ENCODE data around the gene RNF227. TPM values are rescaled to one million over a fixed set of nuclear protein-coding genes. Genes with fewer than 3 reads are reported as not detected.

RNF227 gene
- total RNA-seq, 1 experiment from 2014 or later: 5.7 TPM

DNA sequence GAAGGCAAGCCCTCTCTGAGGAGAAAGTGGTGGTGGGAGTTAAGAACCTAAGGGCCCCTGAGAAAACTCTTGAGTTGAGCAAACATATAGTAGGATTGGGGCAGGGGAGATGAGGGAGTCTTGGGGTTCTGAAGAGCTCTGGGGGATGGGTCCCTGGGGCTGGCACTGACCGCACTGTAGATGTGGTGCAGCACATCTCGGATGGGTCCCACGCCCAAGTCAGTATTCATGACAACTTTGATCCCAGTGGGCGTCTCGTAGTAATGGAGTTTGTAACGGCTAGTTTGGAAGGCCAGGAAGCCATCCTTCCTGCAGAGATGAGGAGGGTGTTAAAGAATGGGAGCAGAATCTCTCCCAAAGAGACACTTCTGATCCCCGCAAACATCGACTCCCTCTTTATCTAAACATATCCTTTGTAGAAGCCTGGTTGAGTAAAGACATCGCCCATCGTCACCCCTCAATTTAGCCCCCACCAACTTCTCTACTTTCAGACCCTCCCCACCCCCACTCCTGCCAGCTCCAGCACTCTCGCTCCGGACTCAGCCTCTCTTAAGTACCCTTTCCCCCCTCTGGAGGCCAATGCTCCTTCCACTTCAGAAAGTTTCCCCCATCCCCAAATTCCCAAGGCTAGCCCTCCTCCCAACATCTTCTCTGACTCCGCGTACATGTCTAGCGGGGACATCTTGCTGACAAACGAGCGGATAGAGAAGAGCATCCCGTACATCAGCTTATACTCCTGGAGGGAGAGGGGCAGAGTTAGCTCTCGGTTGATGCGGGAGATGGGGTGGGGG is 14.9 kb upstream of the RNF227 start:
- DNase-seq (ENCODE audit: extremely low read depth, low read depth): no peak

DNA sequence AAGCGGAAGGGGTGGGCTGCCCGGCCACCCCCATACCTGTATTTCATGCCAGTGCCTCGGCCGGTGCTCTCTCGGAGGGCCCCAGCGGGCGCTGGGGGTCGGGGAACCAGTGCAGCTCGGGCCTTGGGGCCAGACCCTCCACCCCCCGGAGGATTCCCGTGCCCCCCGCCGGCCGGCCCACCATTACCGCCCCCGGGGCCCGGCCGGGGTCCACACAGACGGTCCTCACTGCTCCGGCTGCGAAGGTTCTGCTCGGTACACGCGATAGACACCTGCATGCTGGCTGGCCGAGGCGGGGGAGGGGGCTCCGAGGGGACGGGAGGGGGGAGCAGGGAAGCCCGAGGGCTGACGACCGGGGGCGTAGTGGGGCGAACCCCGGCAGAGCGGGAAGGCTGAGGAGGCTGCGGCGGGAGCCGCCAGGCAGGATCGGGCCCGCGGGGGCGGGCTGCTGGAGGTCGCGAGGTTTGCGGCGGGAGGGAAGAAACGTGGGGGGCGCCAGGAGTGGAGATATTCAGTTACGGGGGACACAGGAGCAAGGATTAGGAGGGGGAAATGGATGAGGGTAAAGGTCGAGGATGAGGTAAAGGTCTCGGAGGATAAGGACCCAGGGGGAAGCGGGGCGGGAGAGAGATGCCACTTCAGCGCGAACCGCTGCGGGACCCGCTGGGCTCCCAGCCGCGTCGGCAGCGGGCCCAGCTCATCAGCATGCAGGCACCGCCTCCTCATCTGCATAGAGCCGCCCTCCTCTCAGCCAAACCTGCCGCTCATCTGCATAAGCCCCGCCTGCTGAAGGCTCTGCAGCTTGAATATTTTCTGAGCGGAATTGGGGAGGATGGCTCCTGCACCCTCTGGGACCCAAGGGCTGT is 13.3 kb upstream of the RNF227 start, which contains the start of gene KCNAB3:
Gene KCNAB3 (minus strand): TSS at position 699 of the 866 bp plus-strand sequence. CDS start 421 bp downstream, at position 278.
- DNase-seq (ENCODE audit: extremely low read depth, low read depth): no peak

DNA sequence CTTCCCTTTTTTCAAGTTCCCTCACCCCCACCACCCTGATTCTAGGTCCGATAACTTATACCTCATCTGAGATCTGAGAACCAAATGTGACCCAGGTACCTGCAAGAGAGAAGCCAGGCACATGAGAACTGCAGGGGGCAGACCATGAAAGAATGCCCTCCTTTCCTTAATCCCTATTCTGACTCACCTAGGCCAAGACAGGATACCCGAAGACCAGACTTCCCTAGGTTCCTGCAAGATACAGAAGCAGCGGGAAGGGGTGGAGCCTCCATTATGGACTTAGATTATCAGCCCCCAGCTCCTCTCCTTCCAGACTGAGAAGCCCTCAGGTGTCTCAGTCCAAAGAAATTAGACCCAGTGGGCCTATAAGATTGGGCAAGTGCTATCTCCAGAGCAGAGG is 11.5 kb upstream of the RNF227 start:
- DNase-seq (ENCODE audit: extremely low read depth, low read depth): no peak

DNA sequence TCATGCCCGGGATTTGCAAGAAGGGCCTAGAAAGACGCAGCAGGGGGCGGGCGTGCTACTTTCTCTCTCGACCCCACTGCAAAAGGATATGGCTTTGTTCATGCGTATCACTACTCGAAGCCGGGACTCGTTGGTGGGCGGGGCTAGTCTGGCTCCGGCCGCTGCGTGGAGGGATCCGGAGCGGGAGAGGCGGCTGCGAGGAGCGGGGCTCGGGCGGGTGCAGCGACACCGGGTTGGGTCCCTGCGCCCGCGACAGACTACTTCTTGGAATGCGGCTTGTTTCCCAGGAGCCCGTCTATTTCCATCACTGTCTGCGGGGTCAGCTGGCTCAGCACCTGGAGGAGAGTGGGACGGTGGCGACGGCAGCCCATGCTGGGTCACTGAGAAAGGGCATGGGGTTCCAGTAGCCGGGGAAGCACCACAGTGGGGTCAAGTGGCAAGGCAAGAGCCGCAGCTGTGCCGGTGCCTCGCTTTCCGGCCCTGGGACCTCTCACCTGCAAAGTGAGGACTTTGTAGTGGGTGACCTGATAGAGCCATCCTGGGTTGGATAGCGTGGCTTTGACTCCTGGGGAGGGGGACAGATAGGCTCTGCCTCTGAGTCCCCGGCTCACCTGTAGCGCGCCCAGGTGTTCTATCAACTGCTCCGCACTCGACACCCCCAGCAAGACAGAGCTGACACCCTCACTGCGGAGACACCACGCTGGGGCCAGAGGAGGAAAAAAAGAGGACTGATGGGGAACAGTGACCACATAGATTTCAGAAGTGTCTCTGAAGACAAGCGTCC is 6.9 kb upstream of the RNF227 start:
- DNase-seq (ENCODE audit: extremely low read depth, low read depth): peak; percentile 33

DNA sequence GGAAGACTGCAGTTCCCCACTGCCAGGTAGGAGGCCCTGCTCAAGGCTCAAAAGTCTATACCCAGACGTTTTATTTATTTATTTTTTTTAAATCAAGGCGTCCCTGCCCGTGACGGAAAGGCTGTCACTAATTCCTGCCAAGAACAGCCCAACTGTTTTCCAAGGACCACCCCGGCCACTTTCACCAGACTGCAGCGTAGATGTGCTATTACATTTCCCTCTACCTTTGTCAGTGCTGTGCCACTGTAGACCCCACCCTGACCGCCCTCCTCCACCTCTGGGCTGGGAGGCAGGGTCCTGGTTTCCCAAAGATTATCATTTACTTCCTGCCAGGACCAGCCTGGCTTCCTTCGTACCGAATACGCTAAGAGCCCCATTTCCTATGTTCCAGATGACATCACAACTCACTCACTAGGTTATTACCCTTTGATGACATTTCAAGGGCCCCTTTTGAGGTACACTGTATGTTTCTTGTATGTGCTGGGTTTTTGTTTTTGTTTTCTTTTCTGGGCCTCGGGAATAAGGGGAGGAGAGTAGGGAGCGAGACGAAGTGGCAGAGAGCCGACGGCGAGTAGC is 6.3 kb upstream of the RNF227 start:
- no peak for DNase-seq (ENCODE audit: extremely low read depth, low read depth)

DNA sequence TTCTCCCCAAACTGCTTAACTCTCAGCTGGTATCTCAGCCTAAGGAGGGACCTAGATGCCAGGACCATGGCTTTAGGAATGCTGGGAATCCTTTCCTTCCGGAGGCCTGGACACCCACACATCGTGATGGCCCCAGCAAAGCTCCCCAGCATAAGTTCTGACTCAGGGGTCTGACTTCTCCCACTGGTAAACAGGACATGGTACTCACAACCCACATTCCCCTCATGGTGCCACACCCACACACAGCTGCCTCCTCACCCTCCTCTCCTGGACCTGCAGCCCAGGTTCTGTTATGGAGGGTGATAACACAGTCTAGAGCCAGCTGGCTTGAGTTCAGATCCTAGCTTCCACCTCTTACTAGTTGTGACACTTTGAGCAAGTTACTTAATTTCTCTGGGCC is 719 bp upstream of the RNF227 start:
- no peak for DNase-seq (ENCODE audit: extremely low read depth, low read depth)

DNA sequence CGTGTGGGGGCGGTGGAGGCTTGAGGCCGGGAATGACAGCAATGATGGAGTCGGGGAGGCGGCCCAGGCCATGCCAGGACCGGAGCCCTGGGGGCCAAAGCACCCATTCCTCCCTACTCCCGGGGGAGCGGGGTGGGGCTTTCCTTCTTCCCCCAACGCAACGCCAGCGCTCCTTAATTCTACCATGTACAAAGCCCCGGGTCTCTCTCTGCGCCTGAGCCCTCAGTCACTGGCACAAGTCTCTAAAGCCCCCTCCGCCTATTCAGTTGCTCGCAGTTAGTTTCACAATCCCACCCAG is 245 bp upstream of the RNF227 start:
- no peak for DNase-seq (ENCODE audit: extremely low read depth, low read depth)

DNA sequence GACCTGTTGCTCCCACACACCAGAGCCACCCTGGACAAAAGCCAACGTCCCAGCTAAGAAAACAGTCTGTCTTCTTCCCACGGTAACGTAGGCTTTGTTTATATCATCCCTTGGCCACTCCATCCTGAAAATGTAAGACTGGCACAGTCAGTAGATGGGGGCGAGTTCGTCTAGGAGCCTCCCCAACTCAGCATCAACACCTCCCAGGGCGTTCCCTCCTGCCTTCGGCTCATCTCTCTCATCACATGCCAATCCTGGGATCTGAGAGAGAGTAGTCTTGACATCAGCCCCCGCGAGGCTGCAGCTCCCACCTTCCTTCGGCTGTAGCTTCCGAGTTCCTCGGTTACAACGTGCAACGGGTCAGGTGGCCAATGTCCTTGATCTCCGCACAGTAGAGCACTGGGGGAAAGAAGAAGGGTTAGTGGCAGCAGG is 894 bp downstream of the RNF227 start:
- DNase-seq (ENCODE audit: extremely low read depth, low read depth): no peak

DNA sequence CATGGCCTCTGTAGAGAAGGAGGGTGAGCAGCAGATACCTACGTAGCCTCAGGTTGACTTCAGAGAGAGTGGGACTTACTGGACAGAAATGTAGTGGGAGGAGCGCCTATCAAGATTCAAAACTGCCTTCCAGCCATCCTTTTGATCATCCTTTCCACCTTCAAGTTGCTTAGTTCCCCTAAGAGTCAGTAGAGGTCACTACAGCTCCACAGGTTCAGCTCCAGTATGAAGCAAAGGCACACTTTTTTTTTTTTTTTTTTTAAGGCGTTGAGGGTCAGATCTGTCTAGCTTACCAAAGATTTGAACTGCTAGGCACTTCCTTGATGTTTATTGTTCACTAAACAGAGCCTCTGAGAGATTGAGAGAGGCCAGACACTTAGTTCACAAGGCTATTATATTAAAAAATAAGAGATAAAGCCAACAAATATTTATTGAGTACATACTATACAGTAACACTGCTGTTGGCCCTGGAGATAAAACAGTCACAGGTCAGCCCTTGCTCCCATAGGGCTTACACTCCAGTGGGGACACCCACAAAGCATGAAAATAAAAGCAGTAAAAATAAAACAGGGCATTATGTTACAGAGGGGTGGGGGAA is 3.1 kb downstream of the RNF227 start:
- DNase-seq (ENCODE audit: extremely low read depth, low read depth): peak; percentile 81

DNA sequence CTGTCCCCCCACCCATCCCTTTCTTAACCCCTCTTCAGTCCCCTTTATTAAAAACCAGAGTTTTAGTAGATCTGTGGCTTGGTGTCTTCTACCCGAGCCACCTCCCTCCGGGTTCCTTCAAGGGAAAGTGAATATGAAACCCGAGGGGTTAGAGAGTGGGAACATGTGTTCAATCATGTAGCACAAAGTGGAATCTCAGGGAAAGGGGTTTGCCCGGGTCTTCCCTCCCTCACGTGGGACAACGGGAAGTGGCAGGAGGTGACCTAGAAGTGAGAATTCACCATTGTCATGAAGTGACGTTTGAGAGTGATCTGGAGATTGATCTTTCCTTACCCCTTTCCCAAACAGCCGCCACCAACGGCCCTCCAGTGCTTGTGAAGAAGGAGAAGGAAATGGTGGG is 5.0 kb downstream of the RNF227 start:
- DNase-seq (ENCODE audit: extremely low read depth, low read depth): no peak

DNA sequence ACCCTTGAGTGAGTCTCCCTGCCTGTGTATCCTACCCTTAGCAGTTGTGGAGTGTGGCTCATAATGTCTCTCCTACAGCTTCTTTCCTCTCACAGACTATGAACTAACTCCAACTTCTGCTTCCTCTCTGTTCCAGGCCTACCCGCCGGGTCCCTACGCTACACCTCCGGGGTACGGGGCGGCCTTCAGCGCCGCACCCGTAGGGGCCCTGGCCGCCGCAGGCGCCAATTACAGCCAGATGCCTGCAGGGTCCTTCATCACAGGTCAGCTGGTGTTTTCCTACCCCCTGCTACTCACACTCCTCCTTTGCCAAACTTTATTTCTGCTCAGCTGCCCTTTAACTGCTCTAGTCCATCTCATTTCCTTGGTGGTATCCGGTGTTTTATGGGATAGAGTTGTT is 5.4 kb downstream of the RNF227 start:
- DNase-seq (ENCODE audit: extremely low read depth, low read depth): no peak

DNA sequence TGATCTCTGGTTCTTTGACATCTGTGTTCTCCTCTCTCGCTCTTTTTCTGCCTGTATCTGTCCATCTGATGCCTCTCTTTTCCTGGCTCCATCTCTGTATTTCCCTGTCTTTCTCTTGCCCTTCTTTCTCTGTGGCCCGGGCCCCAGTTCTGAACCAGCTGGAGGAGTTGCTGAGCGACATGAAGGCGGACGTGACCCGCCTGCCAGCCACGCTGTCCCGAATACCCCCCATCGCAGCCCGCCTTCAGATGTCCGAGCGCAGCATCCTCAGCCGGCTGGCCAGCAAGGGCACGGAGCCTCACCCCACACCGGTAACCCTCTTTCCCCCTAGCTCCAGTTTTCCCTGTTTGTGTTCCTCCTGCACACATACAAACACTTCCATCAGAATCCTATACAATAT is 5.8 kb downstream of the RNF227 start:
- no peak for DNase-seq (ENCODE audit: extremely low read depth, low read depth)

DNA sequence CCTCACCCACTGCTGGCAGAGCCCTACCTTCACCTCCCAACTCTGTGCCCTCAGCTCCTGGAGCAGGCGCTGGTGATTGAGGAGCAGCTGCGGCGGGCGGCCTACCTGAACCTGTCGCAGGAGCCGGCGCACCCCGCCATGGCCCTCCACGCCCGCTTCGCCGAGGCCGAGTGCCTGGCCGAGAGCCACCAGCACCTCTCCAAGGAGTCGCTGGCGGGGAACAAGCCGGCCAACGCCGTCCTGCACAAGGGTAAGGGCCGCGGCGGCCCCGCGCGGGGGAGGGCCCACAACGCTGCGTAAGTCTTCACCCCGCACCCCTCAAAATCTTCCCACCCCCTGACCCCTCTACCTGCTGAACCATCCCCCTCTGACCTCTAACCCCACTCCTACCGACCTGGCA is 7.0 kb downstream of the RNF227 start:
- DNase-seq (ENCODE audit: extremely low read depth, low read depth): no peak

DNA sequence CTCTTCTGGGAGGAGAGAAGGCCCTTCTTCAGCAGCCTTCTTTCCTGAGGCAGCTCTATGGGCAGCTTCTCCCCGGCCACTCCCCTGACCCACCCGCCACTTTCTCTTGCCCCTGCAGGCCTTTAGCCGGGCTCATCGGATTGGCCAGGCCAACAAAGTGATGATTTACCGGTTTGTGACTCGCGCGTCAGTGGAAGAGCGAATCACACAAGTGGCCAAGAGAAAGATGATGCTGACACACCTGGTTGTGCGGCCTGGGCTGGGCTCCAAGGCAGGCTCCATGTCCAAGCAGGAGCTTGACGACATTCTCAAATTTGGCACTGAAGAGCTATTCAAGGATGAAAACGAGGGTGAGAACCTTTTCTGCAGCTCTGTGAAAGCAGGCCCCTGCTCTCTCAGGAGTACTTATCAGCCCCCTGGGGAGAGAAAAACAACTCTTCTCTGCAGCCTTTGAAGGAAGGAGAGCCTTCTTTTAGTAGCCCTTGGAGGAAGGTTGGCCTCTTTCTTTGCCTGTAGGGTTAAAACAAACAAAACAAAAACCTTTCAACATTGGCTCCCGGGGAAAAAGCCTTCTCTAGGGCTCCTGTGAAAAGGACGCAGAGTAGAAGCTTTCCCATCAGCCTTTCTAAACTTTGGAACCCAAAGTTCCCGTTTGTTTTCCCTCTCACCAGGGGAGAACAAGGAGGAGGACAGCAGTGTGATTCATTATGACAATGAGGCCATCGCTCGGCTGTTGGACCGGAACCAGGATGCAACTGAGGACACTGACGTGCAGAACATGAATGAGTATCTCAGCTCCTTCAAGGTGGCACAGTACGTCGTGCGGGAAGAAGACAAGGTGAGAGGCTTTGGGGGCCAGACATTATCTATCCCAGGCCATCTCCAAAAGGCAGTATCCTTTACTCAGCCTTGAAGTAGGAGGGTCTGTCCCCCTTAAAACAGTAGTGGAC is 12.7 kb downstream of the RNF227 start:
- DNase-seq (ENCODE audit: extremely low read depth, low read depth): no peak

DNA sequence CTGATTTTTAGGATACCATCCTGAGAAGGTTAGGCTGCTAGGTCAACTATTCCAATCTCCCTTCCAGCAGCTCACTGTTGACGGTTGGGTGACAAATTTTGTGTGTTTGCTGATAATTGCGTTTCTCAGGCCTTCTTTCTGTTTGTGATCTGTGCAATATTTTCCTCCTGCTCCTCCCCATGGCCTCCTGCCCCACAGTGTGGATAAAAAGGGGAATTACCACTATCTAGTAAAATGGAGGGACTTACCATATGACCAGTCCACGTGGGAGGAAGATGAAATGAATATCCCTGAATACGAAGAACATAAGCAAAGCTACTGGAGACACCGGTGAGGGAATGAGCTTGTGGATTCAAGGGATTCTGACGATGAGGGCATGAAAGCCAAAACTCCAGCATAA is 18.3 kb downstream of the RNF227 start:
- no peak for DNase-seq (ENCODE audit: extremely low read depth, low read depth)

DNA sequence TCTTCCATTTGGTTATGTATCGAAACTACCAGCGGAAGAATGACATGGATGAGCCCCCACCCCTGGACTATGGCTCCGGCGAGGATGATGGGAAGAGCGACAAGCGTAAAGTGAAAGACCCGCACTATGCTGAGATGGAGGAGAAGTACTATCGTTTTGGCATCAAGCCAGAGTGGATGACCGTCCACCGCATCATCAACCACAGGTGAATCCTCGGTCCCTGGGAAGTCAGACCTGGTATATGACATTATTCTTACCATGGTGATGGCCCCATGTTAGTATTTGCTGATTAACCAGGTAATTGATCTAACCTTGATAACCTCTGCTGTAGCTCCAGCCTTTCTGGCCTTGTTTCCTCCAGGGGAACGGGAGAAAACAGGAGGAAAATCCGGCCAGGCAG is 19.0 kb downstream of the RNF227 start:
- no peak for DNase-seq (ENCODE audit: extremely low read depth, low read depth)

DNA sequence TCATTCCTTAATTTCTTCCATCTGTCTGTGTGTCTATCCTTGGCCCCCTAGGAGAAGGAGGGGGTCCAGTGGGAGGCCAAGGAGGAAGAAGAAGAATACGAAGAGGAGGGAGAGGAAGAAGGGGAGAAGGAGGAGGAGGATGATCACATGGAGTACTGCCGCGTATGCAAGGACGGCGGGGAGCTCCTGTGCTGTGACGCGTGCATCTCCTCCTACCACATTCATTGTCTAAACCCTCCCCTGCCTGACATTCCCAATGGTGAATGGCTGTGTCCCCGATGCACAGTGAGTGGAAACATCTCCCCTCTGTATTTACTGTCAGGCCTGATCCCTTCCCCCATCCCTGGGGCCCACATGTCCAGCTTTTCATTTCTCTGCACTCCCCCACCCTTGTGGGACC is 21.2 kb downstream of the RNF227 start:
- no peak for DNase-seq (ENCODE audit: extremely low read depth, low read depth)

DNA sequence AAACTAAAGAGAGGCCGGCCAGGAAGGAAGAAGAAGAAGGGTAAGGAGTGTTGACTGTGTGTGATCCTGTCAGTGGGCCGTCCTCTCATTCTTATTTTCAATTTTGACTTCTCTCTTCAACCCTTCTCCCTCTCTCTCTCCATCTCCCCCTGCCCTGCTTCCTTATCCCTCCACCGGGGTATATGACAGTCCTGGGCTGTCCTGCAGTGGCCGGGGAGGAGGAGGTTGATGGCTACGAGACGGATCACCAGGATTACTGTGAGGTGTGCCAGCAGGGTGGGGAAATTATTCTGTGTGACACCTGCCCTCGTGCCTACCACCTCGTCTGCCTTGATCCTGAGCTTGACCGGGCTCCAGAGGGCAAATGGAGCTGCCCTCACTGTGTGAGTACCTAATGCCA is 21.9 kb downstream of the RNF227 start:
- DNase-seq (ENCODE audit: extremely low read depth, low read depth): no peak

DNA sequence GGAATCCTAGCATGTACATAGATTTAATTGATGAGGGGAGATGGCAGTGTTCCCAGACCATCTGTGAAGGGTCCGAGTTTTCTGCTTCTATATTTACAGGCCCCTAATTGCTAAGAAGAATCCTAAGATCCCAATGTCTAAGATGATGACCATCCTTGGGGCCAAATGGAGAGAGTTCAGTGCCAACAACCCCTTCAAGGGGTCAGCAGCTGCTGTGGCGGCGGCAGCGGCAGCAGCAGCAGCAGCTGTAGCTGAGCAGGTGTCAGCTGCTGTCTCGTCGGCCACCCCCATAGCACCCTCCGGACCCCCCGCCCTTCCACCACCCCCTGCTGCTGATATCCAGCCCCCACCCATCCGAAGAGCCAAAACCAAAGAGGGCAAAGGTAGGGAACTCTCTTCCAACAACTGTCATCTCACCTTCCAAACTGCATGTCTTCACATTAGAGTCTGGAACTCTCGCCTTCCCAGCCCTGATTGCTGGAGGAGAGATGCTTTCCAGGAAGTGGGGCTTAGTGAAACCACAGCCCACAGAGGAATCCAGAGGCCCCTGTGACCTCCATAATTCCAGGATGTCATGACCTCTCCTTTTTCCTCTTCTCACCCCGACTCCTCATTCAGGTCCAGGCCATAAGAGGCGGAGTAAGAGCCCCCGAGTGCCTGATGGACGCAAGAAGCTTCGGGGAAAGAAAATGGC is 22.8 kb downstream of the RNF227 start:
- DNase-seq (ENCODE audit: extremely low read depth, low read depth): no peak
